ENCODE results near the gene DLGAP1.

DLGAP1 gene

DNA sequence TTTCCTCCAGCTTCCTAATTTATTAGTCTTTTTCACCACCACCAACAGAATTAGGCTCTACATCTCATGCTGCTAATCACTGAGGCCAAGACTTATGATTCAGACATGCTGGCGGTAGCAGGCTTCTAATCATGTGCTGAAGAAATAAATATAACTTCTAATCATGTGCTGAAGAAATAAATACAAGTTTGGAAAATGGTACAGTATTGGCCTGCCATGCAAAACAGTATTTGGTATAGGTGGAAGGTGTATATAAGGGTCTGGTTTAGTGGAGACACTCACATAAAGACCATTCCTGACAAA lies 764.4 kb downstream of the DLGAP1 start:
- DNase-seq (ENCODE audit: low spot score), result no peak

DNA sequence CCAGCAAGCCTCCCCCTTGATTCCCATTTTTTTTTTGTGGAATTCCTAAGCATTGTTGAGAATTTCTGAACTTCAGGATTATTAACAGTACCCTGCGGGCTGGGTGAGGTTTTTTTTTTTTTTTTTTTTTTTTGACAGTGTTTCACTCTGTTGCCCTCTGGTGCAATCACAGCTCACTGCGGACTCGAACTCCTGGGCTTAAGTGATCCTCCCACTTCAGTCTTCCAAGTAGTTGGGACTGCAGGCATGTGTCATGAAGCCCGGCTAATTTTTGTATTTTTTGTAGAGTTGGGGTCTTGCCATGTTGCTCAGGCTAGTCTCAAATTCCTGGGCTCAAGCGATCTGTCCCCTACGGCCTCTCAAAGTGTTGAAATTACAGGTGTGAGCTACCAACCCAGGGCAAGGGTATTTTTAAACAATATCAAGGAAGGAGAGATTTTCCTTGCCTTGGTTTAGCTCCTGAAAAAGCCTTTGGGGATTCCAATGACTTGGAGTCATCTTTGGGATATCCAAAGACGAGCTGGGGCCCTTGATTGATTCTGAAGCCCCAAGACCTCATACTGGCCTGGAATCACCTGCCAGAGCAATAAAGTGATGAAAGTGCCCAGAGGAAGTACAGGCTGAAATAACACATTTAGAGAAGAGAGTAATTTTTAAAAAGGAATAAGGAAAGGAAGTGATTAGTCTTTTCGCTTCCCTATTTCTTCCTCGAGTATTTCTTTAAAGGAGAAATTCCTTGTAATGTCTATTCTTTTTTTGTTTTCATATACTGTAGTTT lies 764.9 kb downstream of the DLGAP1 start:
- no peak for DNase-seq (ENCODE audit: low spot score)

DNA sequence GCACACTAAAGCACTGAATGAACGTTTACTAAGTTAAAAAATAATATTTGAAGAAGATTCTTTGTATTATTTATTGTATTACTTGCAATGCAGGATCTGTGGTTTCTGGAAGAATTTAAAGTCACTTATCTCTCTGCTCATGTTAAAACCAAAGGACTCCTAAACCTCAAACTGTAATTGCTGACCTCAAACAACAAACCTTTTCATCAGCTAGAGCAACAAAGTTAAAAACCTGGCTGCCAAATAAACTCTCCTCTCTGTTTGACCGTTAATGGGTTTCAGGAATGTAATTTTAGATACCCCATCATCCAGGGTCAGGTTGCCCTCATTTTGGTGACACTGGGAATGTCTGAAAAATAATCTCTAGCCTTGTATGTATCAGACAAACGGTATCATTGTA lies 766.0 kb downstream of the DLGAP1 start:
- peak; percentile 24 for DNase-seq (ENCODE audit: low spot score)

- peak; percentile 69 for DNase-seq (ENCODE audit: low spot score)
Observed at GRCh38 chr18:3688690-3689089, 766.4 kb downstream of the DLGAP1 start.

GRCh38 chr18:3683483-3683882 lies 771.6 kb downstream of the DLGAP1 start:
- no peak for DNase-seq (ENCODE audit: low spot score)

DNA sequence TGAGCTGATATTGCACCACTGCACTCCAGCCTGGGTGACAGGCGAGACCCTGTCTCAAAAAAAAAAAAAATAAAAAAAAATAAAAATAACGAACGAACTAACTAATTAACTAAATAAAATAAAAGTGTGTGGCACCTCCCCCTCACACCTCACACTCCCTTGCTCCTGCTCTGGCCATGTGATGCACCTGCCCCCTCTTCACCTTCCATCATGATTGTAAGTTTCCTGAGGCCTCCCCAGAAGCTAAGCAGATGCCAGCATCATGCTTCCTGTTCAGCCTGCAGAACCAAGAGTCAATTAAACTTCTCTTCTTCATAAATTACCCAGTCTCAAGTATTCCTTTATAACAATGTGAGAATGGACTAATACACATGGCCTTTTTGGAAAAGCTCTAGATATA lies 773.0 kb downstream of the DLGAP1 start:
- no peak for DNase-seq (ENCODE audit: low spot score)

- no peak for DNase-seq (ENCODE audit: low spot score)
Observed at GRCh38 chr18:3679241-3679640, 775.9 kb downstream of the DLGAP1 start.

GRCh38 chr18:3675994-3676393 lies 779.1 kb downstream of the DLGAP1 start:
- no peak for DNase-seq (ENCODE audit: low spot score)

- DNase-seq (ENCODE audit: low spot score), result no peak
Observed at GRCh38 chr18:3675446-3675845, 779.7 kb downstream of the DLGAP1 start.

DNA sequence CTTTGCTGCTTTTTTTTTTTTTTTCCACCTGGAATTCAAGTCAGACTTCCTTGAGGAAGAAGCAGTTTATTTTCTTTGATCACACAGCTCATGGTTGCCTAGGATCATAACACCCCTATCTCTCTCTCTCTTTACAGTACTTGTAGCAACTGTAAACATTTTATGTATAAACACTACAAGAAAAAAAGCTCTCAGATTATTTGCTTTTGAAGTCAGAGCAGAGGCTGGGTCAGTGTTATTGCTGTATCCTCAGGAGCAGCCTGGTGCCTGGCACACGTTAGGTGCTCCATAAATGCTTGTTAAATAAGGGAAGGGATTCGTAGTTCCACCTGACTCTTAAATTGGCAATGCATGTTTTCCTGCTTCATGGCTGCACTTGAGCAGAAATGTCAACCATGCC lies 783.9 kb downstream of the DLGAP1 start:
- no peak for DNase-seq (ENCODE audit: low spot score)

- no peak for DNase-seq (ENCODE audit: low spot score)
Observed at GRCh38 chr18:3669376-3669775, 785.7 kb downstream of the DLGAP1 start.

DNA sequence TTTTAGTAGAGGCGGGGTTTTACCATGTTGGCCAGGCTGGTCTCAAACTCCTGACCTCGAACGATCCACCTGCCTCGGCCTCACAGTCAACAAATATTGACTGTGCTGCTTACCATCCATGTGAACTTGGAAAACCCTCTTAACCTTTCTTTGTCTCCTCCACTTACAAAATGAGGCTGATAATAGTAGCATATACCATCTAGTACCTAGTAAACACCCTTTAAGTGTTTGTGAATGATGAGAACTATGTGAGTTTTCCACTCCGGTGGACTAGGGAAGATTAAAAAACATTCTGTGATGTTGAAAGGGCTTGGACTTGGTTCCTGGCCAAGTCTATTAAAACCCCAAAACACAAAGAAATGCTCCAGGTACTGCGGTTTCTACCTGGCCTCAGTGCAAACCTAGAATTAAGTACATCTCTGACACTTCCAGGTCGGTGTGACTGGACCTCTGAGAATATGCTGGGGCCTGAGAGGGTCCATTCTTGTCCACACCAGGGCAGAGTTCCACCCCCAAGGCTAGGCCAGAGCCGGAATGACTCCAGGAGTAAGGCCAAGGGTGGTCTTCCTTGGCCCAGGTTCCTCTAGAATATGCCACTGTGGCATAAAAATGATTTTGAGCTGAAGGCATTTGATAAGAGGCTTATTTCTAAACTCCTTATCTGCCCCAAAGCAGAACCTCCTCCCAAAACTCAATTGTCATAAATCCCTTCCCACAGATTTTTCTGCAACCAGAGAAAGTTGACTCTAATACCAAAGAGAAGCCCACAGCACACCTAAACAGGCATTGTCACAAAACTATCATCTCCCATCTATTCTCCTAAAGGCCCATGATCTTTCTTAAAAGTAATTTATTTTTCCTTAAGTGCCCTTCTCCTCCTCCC lies 787.6 kb downstream of the DLGAP1 start:
- DNase-seq (ENCODE audit: low spot score), result no peak

DNA sequence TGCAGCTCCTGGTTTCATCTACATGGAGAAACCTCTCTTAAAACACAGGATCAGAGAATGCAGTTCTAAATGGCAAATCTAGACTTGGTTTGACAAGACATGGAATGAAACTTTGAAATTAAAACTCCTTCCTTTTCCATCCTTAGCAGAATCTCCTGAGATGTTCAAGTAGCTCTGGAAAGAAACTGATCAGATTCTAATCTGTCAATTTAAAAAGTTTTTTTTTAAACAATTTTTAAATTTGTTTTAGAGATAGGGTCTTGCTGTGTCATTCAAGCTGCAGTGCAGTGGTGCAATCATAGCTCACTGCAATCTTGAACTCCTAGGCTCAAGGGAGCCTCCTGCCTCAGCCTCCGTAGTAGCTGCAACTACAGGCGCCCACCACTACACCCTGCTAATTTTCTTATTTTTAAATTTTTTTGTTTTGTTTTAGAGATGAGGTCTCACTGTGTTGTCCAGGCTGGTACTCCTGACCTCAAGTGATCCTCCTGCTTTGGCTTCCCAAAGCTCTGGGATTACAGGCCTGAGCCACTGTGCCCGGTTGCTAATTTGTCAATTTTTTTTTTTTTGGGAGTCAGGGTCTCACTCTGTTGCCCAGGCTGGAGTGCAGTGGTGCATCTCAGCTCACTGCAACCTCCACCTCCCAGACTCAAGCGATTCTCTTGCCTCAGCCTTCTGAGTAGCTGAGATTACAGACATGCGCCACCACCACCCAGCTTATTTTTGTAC lies 788.4 kb downstream of the DLGAP1 start:
- DNase-seq (ENCODE audit: low spot score), result no peak

- DNase-seq (ENCODE audit: low spot score), result peak; percentile 66
Observed at GRCh38 chr18:3665780-3666525, 789.2 kb downstream of the DLGAP1 start.

- DNase-seq (ENCODE audit: low spot score), result no peak
Observed at GRCh38 chr18:3665204-3665603, 789.9 kb downstream of the DLGAP1 start.

DNA sequence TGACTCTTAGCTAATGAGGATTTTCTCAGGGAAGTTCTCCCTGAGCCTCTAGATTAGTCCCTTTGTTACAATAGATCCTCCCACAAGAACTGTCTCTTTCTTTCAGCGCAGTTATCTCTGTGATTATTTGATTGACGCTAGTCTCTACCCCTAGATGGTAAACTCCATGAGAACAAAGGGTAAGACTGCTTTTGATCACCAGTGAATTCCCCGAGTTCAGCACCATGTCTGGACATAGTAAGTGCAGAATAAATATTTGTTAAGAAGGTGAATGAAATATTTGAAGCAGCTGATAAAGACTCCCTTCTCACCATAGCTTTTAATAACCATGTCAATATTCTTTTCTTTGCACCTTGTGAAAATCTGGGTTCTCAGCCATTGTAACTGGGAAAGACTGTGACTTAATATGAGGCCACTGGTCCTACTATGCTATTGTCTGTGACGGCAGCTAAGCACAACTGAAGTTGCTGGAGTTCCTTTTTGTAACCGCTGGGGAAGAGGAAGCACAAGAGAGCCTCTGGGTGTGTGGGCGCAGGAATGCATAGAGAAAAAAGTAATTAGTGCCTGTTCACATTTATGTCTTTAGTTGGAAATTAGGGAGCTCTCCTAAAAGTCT lies 790.4 kb downstream of the DLGAP1 start:
- no peak for DNase-seq (ENCODE audit: low spot score)

DNA sequence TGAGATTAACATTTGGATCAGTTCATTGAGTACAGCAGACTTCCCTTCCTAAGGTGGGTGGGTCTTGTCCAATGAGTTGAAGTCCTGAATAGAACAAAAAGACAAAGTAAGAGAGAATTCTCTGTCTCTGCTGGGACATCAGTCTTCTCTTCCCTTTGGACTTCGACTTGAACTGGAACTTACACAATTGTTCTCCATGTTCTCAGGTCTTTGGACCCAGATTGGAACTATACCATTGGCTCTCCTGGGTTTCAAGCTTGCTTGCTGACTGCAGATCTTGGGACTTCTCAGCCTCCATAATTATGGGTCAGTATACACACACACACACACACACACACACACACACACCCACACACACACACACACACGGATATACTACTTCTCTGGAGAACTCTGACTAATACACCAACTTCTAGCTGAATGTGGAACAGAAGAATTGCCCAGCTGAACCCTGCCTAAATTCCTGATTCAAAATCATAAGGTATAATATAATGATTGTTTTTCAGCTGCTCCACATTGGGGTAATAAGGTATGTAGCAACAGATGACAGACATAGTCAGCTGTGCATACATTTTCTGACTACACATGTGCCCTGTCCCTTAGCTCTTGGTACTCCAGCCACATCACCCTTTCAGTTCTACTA lies 791.1 kb downstream of the DLGAP1 start:
- no peak for DNase-seq (ENCODE audit: low spot score)

DNA sequence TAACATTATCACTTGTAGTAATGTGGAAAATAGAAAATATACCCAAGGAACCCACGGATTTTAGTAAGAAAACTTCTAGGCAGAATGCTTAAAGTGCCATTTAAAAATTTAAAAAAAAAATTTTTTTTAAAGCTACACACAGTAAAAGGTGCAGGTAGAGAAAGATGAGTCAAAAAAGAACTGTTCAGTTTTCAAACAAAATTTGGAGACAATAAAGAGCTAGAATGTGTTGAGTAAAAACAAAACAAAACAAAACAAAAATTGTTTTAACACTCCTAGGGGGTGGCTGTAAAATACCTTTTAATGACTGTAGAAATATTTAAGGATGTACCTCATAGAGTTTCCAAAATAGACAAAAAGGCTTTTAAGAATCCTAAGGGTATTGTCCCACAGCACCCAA lies 793.1 kb downstream of the DLGAP1 start:
- DNase-seq (ENCODE audit: low spot score), result no peak

DNA sequence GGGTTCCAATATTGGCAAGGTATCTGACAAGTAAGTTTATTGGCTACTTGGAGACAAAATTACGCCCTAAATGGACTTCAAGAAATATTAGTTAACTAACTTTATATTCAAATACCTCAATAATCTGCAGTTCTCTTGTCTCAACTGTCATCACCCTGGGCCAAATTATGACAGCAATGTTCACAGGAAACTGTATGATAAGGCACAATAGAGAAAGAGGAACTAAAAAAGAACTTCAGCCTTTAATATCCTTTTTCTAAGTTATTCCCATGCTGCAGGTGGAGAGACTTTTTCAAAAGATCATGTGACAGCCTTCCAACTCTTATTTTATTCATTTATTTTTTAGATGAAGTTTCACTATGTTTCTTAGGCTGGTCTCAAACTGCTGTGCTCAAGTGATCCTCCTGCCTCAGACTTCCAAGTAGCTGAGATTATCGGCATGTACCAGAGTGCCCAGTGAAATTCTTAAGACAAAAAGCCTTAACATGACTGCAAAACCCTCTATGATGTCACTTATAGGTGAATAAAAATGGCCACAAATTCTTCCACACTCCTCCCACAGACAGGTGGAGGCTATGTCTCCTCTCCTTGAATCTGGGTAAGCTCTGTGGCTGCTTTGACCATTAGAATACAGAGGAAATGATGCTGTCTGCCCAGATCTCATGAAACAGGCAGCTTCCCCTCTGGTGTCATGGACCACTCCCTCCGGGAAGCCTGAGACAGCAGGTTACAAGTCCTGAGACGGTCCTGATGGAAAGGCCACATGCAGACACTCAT lies 794.2 kb downstream of the DLGAP1 start:
- DNase-seq (ENCODE audit: low spot score), result no peak

- DNase-seq (ENCODE audit: low spot score), result no peak
Observed at GRCh38 chr18:3658529-3658928, 796.6 kb downstream of the DLGAP1 start.
